K562 (cell line): ENCODE measurements around the gene KIFAP3. TPM values are rescaled to one million over a fixed set of nuclear protein-coding genes. Genes with fewer than 3 reads are reported as not detected.

Source experiments
- ATAC-seq: fragments of 200-7000 bp; cut with Tn5 transposase; 3 replicates; pipeline ENCODE4 v1.9.1; 2020; ENCODE audit warnings: moderate library complexity
- BruUV-seq: library from RNA; stranded (reverse); fragments of 400-500 nt; replicated peaks from 2 replicates; lab custom pipeline; 2021; lab: Mats Ljungman, UMichigan
- CTCF ChIA-PET: fragments of 300-600 bp; formaldehyde crosslinking; extraction: SDS; loops from one replicate; lab custom pipeline; 2021; ENCODE audit warnings: low intra/inter-chr PET ratio; lab: Yijun Ruan, JAX
- POLR2A ChIA-PET: fragments of 300-600, 350-650 bp; sonication (Branson Sonifier 250); formaldehyde crosslinking; extraction: SDS; loops from one replicate; lab custom pipeline; 2021; ENCODE audit warnings: antibody characterized with exemption, inconsistent platforms; lab: Yijun Ruan, JAX
- DNase-seq, 4 experiments: peaks; one replicate each; pipeline versions ENCODE4 v3.0.0 to v3.0.0-alpha.2; 2011 to 2018; ENCODE audit warnings: low spot score in 3 of 4, mixed read lengths in 3 of 4; ENCODE audit errors: extremely low read depth in 1 of 4
- FAIRE-seq: peaks from 2 replicates; lab custom pipeline; 2011; peaks lifted over from hg19 to GRCh38; lab: Jason Lieb, UNC
- H2AFZ ChIP-seq: 2 replicates; pipeline ENCODE4 v1.6.0; 2011; ENCODE audit warnings: low read depth, low read length, control low read depth, inconsistent platforms
- H3K27ac ChIP-seq: fragments of 200-600 bp; 3 replicates; pipeline ENCODE4 v1.8.0; 2011; ENCODE audit warnings: low read depth, mild to moderate bottlenecking, control low read depth, inconsistent platforms, low read length, moderate library complexity, mixed read lengths; ENCODE audit errors: extremely low read depth
- H3K27me3 ChIP-seq, 2 experiments: fragments of 300-600 bp in 1 of 2; 2 replicates in 1 of 2; 3 replicates in 1 of 2; pipeline versions ENCODE4 v1.6.0 to v1.8.0; 2011; ENCODE audit warnings: inconsistent platforms in 2 of 2, low read length in 2 of 2, mild to moderate bottlenecking in 1 of 2, mixed read lengths in 1 of 2, moderate library complexity in 1 of 2; ENCODE audit not compliant: control insufficient read depth in 2 of 2, insufficient read depth in 2 of 2
- H3K36me3 ChIP-seq: fragments of 300-600 bp; 3 replicates; pipeline ENCODE4 v1.8.0; 2011; ENCODE audit warnings: mild to moderate bottlenecking, low read length, inconsistent platforms; ENCODE audit not compliant: control insufficient read depth, insufficient read depth
- H3K4me1 ChIP-seq, 2 experiments: fragments of 200-600 bp in 1 of 2; replicated peaks in 1 of 2; 2 replicates in 1 of 2; 3 replicates in 1 of 2; pipeline versions ENCODE4 v1.5.1 to v1.8.0; 2011; ENCODE audit warnings: inconsistent platforms in 2 of 2, low read length in 2 of 2, mild to moderate bottlenecking in 1 of 2, mixed read lengths in 1 of 2, moderate library complexity in 1 of 2; ENCODE audit not compliant: control insufficient read depth in 2 of 2, insufficient read depth in 2 of 2
- H3K4me2 ChIP-seq: 2 replicates; pipeline ENCODE4 v1.6.1; 2011; ENCODE audit warnings: low read length, control low read depth, inconsistent platforms, mixed read lengths; ENCODE audit not compliant: insufficient read depth
- H3K4me3 ChIP-seq: fragments of 200-600 bp; sonication (generic), shearing (Covaris generic); 2 replicates; pipeline ENCODE4 v1.5.1; 2016; ENCODE audit warnings: control low read depth, inconsistent platforms
- H3K79me2 ChIP-seq: fragments of 200-600 bp; 3 replicates; pipeline ENCODE4 v1.8.0; 2011; ENCODE audit warnings: low read length, inconsistent platforms; ENCODE audit not compliant: control insufficient read depth, insufficient read depth
- H3K9ac ChIP-seq, 2 experiments: 2 replicates each; pipeline versions ENCODE4 v1.6.0 to v1.6.1; 2011; ENCODE audit warnings: low read depth in 2 of 2, low read length in 2 of 2, control low read depth in 1 of 2, inconsistent platforms in 1 of 2, mild to moderate bottlenecking in 1 of 2, mixed read lengths in 1 of 2; ENCODE audit not compliant: insufficient read depth in 1 of 2
- H3K9me1 ChIP-seq: one replicate; pipeline ENCODE4 v1.6.0; 2011; ENCODE audit warnings: inconsistent platforms, mild to moderate bottlenecking, low read length, moderate library complexity; ENCODE audit not compliant: control insufficient read depth, insufficient read depth
- H3K9me3 ChIP-seq: replicated peaks from 2 replicates; pipeline ENCODE4 v1.5.1; 2011; ENCODE audit warnings: low read depth, low read length, inconsistent platforms; ENCODE audit not compliant: control insufficient read depth, insufficient read depth
- H4K20me1 ChIP-seq: replicated peaks from 2 replicates; pipeline ENCODE4 v1.6.1; 2011; ENCODE audit warnings: low read length, inconsistent platforms, mixed read lengths; ENCODE audit not compliant: control insufficient read depth, insufficient read depth
- BDP1 ChIP-seq: IDR thresholded peaks from 3 replicates; pipeline ENCODE4 v1.6.1; 2011; ENCODE audit not compliant: insufficient read length, insufficient read depth
- DIDO1 ChIP-seq: fragments of 450-650 bp; IDR thresholded peaks from 2 replicates; pipeline ENCODE4 v1.6.1; 2016; ENCODE audit warnings: low read depth, missing biosample characterization, missing genetic modification characterization
- ERF ChIP-seq: fragments of 450-650 bp; formaldehyde crosslinking; IDR thresholded peaks from 2 replicates; pipeline ENCODE4 v1.4.0; 2020; ENCODE audit warnings: mild to moderate bottlenecking, mixed read lengths
- MTF1 ChIP-seq: fragments of 250-450 bp; sonication (Bioruptor Pico); IDR thresholded peaks from 2 replicates; pipeline ENCODE4 v1.9.0; 2021; ENCODE audit warnings: moderate library complexity, mild to moderate bottlenecking, inconsistent platforms, borderline replicate concordance
- MXI1 ChIP-seq: IDR thresholded peaks from 2 replicates; pipeline ENCODE4 v1.6.1; 2011; ENCODE audit warnings: low read depth, mild to moderate bottlenecking, improper control_type of control experiment, low read length
- RAD21 ChIP-seq, 2 experiments: fragments of 250-450 bp in 1 of 2; fragments of 450-650 bp in 1 of 2; sonication (Bioruptor Pico) in 1 of 2; formaldehyde crosslinking in 1 of 2; IDR thresholded peaks in 1 of 2; conservative IDR thresholded peaks in 1 of 2; 2 replicates each; pipeline versions ENCODE4 v1.4.0 to v1.8.0; 2020 to 2022; ENCODE audit warnings: mild to moderate bottlenecking in 2 of 2, moderate library complexity in 1 of 2
- SMAD3 ChIP-seq: fragments of 450-650 bp; formaldehyde crosslinking; conservative IDR thresholded peaks from 2 replicates; pipeline ENCODE4 v1.4.0; 2020; ENCODE audit warnings: mild to moderate bottlenecking
- ZNF778 ChIP-seq: fragments of 450-650 bp; formaldehyde crosslinking; IDR thresholded peaks from 2 replicates; pipeline ENCODE4 v1.4.0; 2020; ENCODE audit warnings: mild to moderate bottlenecking, moderate library complexity
- in situ Hi-C: fragments of 300-500 bp; cut with MboI; formaldehyde crosslinking; loops from 4 replicates; pipeline ENCODE4 v1.15.0; 2018; ENCODE audit warnings: inconsistent platforms, mixed read lengths
- intact Hi-C: fragments of 100-400 bp; cut with micrococcal nuclease; formaldehyde crosslinking; loops from 2 replicates; pipeline ENCODE4 v1.14.2; 2022
- polyA plus RNA-seq, 8 experiments: library from polyadenylated mRNA; depleted of rRNA in 4 of 8; stranded (reverse) in 5 of 8; unstranded in 3 of 8; fragments of >200 nt; fragmentation: Nextera tagmentation in 2 of 8; fragmentation: Illumina TruSeq in 1 of 8; extraction: Ambion mirVana in 2 of 8; extraction: Trizol in 1 of 8; gene quantifications; 2 replicates each; pipeline versions ENCODE4 v1.2.1 to v1.2.3, GENCODE V29; 2011 to 2014; ENCODE audit warnings: inconsistent platforms in 1 of 8, missing spikeins in 1 of 8
- total RNA-seq, 7 experiments: library from RNA; depleted of rRNA in 6 of 7; stranded (reverse); fragments of >200 nt in 6 of 7; fragmentation: Illumina TruSeq in 2 of 7; extraction: Trizol in 2 of 7; gene quantifications; 2 replicates each; pipeline versions ENCODE4 v1.2.1 to v1.2.3, GENCODE V29; 2011 to 2021; ENCODE audit warnings: low replicate concordance in 1 of 7
- TF ChIP-seq, protein P1 (sequence below), 2 experiments: fragments of 150-350 bp in 1 of 2; IDR thresholded peaks; 2 replicates each; pipeline ENCODE4 v1.6.1; 2012 to 2016; ENCODE audit warnings: low read depth in 2 of 2, low read length in 2 of 2, mild to moderate bottlenecking in 1 of 2, moderate library complexity in 1 of 2
- TF ChIP-seq, protein P2 (sequence below): fragments of 250-450 bp; sonication (Bioruptor Pico); IDR thresholded peaks from 2 replicates; pipeline ENCODE4 v1.5.0; 2020; ENCODE audit warnings: mild to moderate bottlenecking, borderline replicate concordance
- TF ChIP-seq, protein P3 (sequence below): IDR thresholded peaks from 2 replicates; pipeline ENCODE4 v1.6.1; 2016; ENCODE audit warnings: missing genetic modification characterization, missing compliant biosample characterization
- TF ChIP-seq, protein P4 (sequence below): fragments of 450-650 bp; IDR thresholded peaks from 2 replicates; pipeline ENCODE4 v1.6.1; 2017; ENCODE audit warnings: antibody characterized with exemption

Gene KIFAP3
- total and polyA plus RNA-seq, 9 of the 15 experiments (the other 6 are each of a cell fraction or from before 2014, with no cell fraction given): 8.8 to 17.5 (median 11.8) TPM

DNA sequence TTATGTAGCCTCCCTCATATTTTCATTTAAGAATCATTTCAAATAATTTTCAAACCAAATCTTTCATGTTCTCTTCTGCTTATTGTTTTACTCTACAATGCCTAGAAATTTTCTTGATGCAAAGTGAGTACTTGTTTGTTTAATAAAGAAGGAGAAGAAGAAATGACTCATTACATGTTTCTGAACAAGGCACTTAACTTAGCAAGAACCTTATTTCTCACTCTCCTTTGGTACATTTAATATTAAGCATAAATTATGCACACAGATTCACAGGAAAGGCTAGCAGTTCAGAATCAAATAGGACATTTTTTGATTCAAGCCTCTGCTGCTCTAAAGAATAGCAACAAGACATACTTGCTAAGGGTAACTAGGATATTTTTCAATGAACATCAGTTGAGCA is 189.9 kb downstream of the KIFAP3 start:
- TF ChIP-seq, protein P1, sequence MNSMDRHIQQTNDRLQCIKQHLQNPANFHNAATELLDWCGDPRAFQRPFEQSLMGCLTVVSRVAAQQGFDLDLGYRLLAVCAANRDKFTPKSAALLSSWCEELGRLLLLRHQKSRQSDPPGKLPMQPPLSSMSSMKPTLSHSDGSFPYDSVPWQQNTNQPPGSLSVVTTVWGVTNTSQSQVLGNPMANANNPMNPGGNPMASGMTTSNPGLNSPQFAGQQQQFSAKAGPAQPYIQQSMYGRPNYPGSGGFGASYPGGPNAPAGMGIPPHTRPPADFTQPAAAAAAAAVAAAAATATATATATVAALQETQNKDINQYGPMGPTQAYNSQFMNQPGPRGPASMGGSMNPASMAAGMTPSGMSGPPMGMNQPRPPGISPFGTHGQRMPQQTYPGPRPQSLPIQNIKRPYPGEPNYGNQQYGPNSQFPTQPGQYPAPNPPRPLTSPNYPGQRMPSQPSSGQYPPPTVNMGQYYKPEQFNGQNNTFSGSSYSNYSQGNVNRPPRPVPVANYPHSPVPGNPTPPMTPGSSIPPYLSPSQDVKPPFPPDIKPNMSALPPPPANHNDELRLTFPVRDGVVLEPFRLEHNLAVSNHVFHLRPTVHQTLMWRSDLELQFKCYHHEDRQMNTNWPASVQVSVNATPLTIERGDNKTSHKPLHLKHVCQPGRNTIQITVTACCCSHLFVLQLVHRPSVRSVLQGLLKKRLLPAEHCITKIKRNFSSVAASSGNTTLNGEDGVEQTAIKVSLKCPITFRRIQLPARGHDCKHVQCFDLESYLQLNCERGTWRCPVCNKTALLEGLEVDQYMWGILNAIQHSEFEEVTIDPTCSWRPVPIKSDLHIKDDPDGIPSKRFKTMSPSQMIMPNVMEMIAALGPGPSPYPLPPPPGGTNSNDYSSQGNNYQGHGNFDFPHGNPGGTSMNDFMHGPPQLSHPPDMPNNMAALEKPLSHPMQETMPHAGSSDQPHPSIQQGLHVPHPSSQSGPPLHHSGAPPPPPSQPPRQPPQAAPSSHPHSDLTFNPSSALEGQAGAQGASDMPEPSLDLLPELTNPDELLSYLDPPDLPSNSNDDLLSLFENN (IDR thresholded peaks at IDR 0.05; ENCODE audit: low read depth in 2 of 2, low read length in 2 of 2): no peak
- TF ChIP-seq MXI1 (no peak), RAD21 (CRISPR knock-in tag; conservative IDR thresholded peaks at IDR 0.05 in 1 of 2, IDR thresholded peaks at IDR 0.05 in 1 of 2) (no peak), MTF1 (CRISPR knock-in tag) (no peak), ERF (no peak), ZNF778 (CRISPR knock-in tag) (no peak), DIDO1 (tag) (no peak), SMAD3 (CRISPR knock-in tag) (no peak), BDP1 (no peak)
- TF ChIP-seq, protein P2, sequence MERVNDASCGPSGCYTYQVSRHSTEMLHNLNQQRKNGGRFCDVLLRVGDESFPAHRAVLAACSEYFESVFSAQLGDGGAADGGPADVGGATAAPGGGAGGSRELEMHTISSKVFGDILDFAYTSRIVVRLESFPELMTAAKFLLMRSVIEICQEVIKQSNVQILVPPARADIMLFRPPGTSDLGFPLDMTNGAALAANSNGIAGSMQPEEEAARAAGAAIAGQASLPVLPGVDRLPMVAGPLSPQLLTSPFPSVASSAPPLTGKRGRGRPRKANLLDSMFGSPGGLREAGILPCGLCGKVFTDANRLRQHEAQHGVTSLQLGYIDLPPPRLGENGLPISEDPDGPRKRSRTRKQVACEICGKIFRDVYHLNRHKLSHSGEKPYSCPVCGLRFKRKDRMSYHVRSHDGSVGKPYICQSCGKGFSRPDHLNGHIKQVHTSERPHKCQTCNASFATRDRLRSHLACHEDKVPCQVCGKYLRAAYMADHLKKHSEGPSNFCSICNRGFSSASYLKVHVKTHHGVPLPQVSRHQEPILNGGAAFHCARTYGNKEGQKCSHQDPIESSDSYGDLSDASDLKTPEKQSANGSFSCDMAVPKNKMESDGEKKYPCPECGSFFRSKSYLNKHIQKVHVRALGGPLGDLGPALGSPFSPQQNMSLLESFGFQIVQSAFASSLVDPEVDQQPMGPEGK (CRISPR knock-in tag): no peak
- TF ChIP-seq, protein P3, sequence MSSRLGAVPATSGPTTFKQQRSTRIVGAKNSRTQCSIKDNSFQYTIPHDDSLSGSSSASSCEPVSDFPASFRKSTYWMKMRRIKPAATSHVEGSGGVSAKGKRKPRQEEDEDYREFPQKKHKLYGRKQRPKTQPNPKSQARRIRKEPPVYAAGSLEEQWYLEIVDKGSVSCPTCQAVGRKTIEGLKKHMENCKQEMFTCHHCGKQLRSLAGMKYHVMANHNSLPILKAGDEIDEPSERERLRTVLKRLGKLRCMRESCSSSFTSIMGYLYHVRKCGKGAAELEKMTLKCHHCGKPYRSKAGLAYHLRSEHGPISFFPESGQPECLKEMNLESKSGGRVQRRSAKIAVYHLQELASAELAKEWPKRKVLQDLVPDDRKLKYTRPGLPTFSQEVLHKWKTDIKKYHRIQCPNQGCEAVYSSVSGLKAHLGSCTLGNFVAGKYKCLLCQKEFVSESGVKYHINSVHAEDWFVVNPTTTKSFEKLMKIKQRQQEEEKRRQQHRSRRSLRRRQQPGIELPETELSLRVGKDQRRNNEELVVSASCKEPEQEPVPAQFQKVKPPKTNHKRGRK (tag): no peak
- TF ChIP-seq, protein P4, sequence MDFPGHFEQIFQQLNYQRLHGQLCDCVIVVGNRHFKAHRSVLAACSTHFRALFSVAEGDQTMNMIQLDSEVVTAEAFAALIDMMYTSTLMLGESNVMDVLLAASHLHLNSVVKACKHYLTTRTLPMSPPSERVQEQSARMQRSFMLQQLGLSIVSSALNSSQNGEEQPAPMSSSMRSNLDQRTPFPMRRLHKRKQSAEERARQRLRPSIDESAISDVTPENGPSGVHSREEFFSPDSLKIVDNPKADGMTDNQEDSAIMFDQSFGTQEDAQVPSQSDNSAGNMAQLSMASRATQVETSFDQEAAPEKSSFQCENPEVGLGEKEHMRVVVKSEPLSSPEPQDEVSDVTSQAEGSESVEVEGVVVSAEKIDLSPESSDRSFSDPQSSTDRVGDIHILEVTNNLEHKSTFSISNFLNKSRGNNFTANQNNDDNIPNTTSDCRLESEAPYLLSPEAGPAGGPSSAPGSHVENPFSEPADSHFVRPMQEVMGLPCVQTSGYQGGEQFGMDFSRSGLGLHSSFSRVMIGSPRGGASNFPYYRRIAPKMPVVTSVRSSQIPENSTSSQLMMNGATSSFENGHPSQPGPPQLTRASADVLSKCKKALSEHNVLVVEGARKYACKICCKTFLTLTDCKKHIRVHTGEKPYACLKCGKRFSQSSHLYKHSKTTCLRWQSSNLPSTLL: no peak
- POLR2A ChIA-PET: interaction anchor here (1.4 to 1.6 kb wide), 2 partner anchors 9 kb away, joined by 4 to 5 read pairs; partner anchors contain the start of gene SCYL3
- H3K9me1 ChIP-seq: no peaks in the 10 kb centered on the region
- no peak overlapping the region for H3K27ac ChIP-seq
- in situ Hi-C loops (no loop called here), intact Hi-C loops (no loop called here)
- H3K4me3 ChIP-seq: no peak overlapping the region
- no peaks in the 10 kb centered on the region for H3K27me3 ChIP-seq
- no peaks in the 10 kb centered on the region for H3K9me3 ChIP-seq
- no peak overlapping the region for H3K4me2 ChIP-seq
- no peak for ATAC-seq
- no peak for DNase-seq
- no peaks in the 10 kb centered on the region; a peak in 1 of 5 replicates for H3K4me1 ChIP-seq
- no peak overlapping the region for H2AFZ ChIP-seq
- no peak for FAIRE-seq
- H3K79me2 ChIP-seq: 0 out of 3 replicates have a peak, but pooled peaks cover 7% of the 10 kb centered on the region
- BruUV-seq: no TSS peak
- no peaks in the 10 kb centered on the region for H4K20me1 ChIP-seq
- peaks cover 37% of the 10 kb centered on the region; the same call in 2 of the 3 replicates for H3K36me3 ChIP-seq
- H3K9ac ChIP-seq: no peak overlapping the region
- CTCF ChIA-PET: no interaction called here
